GM21737 (cell line): ENCODE measurements around the gene CDS1.
"Not testable (repeated sequence)": the region's sequence is repeated elsewhere in the genome, so short reads cannot be mapped to it uniquely, and the experiment has no call there.

Experiments
- ATAC-seq: cut with Tn5 transposase; IDR thresholded peaks from one replicate; pipeline ENCODE4 v1.9.1; 2021; ENCODE audit warnings: mild to moderate bottlenecking, moderate library complexity; ENCODE audit not compliant: unreplicated experiment

Gene CDS1

GRCh38 chr4:84669201-84669600 is 86.3 kb downstream of the CDS1 start:
- ATAC-seq = no peak

GRCh38 chr4:84672177-84672576 is 89.2 kb downstream of the CDS1 start:
- no peak for ATAC-seq

GRCh38 chr4:84673475-84674240 is 90.7 kb downstream of the CDS1 start:
- no peak for ATAC-seq

- ATAC-seq = no peak
Observed at GRCh38 chr4:84677093-84677492, 94.2 kb downstream of the CDS1 start.

- no peak for ATAC-seq
Observed at GRCh38 chr4:84677995-84678394, 95.1 kb downstream of the CDS1 start.

GRCh38 chr4:84678976-84679744 is 96.2 kb downstream of the CDS1 start:
- no peak for ATAC-seq

GRCh38 chr4:84680956-84681355 is 98.0 kb downstream of the CDS1 start:
- no peak for ATAC-seq

- ATAC-seq = no peak
Observed at GRCh38 chr4:84681486-84682274, 98.8 kb downstream of the CDS1 start.

- not testable (repeated sequence) for ATAC-seq
Observed at GRCh38 chr4:84682661-84683060, 99.7 kb downstream of the CDS1 start.

GRCh38 chr4:84683064-84683850 is 100.3 kb downstream of the CDS1 start:
- ATAC-seq = no peak

- no peak for ATAC-seq
Observed at GRCh38 chr4:84684361-84684760, 101.4 kb downstream of the CDS1 start.

- no peak for ATAC-seq
Observed at GRCh38 chr4:84685105-84685504, 102.2 kb downstream of the CDS1 start.

GRCh38 chr4:84688605-84689004 is 105.7 kb downstream of the CDS1 start:
- no peak for ATAC-seq

- no peak for ATAC-seq
Observed at GRCh38 chr4:84689197-84689596, 106.3 kb downstream of the CDS1 start.

- ATAC-seq = no peak
Observed at GRCh38 chr4:84690481-84690880, 107.6 kb downstream of the CDS1 start.

GRCh38 chr4:84691170-84691691 is 108.3 kb downstream of the CDS1 start:
- no peak for ATAC-seq

GRCh38 chr4:84691800-84692199 is 108.9 kb downstream of the CDS1 start:
- no peak for ATAC-seq

GRCh38 chr4:84697159-84697558 is 114.2 kb downstream of the CDS1 start:
- no peak for ATAC-seq

GRCh38 chr4:84697615-84698201 is 114.8 kb downstream of the CDS1 start:
- no peak for ATAC-seq
